ENCODE data around the gene NAA25. TPM values are rescaled to one million over a fixed set of nuclear protein-coding genes. Genes with fewer than 3 reads are reported as not detected.
"Not testable (repeated sequence)": the region's sequence is repeated elsewhere in the genome, so short reads cannot be mapped to it uniquely, and the experiment has no call there.

NAA25 gene
- total RNA-seq, 1 experiment from 2014 or later = 70.5 TPM

- Histone ChIP-seq H3K4me1 (ENCODE audit: insufficient read depth, low read length, poor library complexity, severe bottlenecking) (peaks cover 16% of the 10 kb centered on the region), H3K27me3 (replicated peaks; ENCODE audit: insufficient read depth, low read depth, low read length, poor library complexity) (no peaks in the 10 kb centered on the region), H3K4me3 (ENCODE audit: low read depth, low read length, poor library complexity, severe bottlenecking) (peak within 1 kb of the TSS; percentile 82), H3K9me3 (ENCODE audit: low read depth, low read length, poor library complexity, severe bottlenecking) (no peaks in the 10 kb centered on the region), H3K36me3 (ENCODE audit: insufficient read depth, low read length, poor library complexity, severe bottlenecking) (peaks cover 13% of the 10 kb centered on the region), H3K27ac (ENCODE audit: low read depth, low read length, poor library complexity, severe bottlenecking) (peak within 1 kb of the TSS; percentile 96)
- POLR2A ChIA-PET (ENCODE audit: low non-redundant PET) = interaction anchor here (0.6 to 1.0 kb wide), 4 partner anchors 8 to 68 kb away, joined by 3 to 10 read pairs (median 3); no protein-coding TSS in a partner anchor
- intact Hi-C loops (cut with micrococcal nuclease; ENCODE audit: unreplicated experiment) = loop anchor here (1.0 to 10.0 kb wide), 3 partner anchors 42 to 372 kb away; partner anchors contain the start of gene HECTD4
- no TSS peak for BruUV-seq (replicated peaks)
- TF ChIP-seq CTCF (conservative IDR thresholded peaks at IDR 0.05; ENCODE audit: low read depth, low read length) (peak; percentile 55), EZH2 (IDR thresholded peaks at IDR 0.05; ENCODE audit: borderline replicate concordance, low read depth, low read length, poor library complexity, severe bottlenecking) (no peak)
- DNase-seq (ENCODE audit: low spot score) = peak; percentile 99
- CTCF ChIA-PET = interaction anchor here (0.6 kb wide), 1 partner anchor 68 kb away, joined by 14 read pairs; no protein-coding TSS in a partner anchor
Observed at GRCh38 chr12:112012775-112013600, 95.6 kb downstream of the NAA25 start, which contains the start of the genes ERP29 and TMEM116. Gene ERP29 (plus strand): TSS chr12:112013426. CDS start chr12:112013466, 40 bp downstream. Gene TMEM116 (minus strand): TSS chr12:112013165. CDS start chr12:112005270, 7,895 bp downstream.

- H3K36me3 ChIP-seq (ENCODE audit: insufficient read depth, low read length, poor library complexity, severe bottlenecking) = peaks cover 11% of the 10 kb centered on the region
- POLR2A ChIA-PET (ENCODE audit: low non-redundant PET) = no interaction called here
- DNase-seq (ENCODE audit: low spot score) = no peak
- peak overlapping the region; percentile 96 for H3K27ac ChIP-seq (ENCODE audit: low read depth, low read length, poor library complexity, severe bottlenecking)
- no peaks in the 10 kb centered on the region for H3K27me3 ChIP-seq (replicated peaks; ENCODE audit: insufficient read depth, low read depth, low read length, poor library complexity)
- BruUV-seq (replicated peaks) = no TSS peak
- peaks cover 18% of the 10 kb centered on the region for H3K4me1 ChIP-seq (ENCODE audit: insufficient read depth, low read length, poor library complexity, severe bottlenecking)
- CTCF ChIA-PET = no interaction called here
- TF ChIP-seq CTCF (conservative IDR thresholded peaks at IDR 0.05; ENCODE audit: low read depth, low read length) (no peak), EZH2 (IDR thresholded peaks at IDR 0.05; ENCODE audit: borderline replicate concordance, low read depth, low read length, poor library complexity, severe bottlenecking) (no peak)
- intact Hi-C loops (cut with micrococcal nuclease; ENCODE audit: unreplicated experiment) = loop anchor here (5.0 to 10.0 kb wide), 2 partner anchors 64 to 373 kb away; partner anchors contain the start of gene HECTD4
- H3K4me3 ChIP-seq (ENCODE audit: low read depth, low read length, poor library complexity, severe bottlenecking) = peak overlapping the region; percentile 82
- H3K9me3 ChIP-seq (ENCODE audit: low read depth, low read length, poor library complexity, severe bottlenecking) = no peaks in the 10 kb centered on the region
Observed at GRCh38 chr12:112011685-112012084, 96.9 kb downstream of the NAA25 start.

- H3K36me3 ChIP-seq (ENCODE audit: insufficient read depth, low read length, poor library complexity, severe bottlenecking) = peaks cover 4% of the 10 kb centered on the region
- ChIA-PET POLR2A (ENCODE audit: low non-redundant PET) (no interaction called here), CTCF (no interaction called here)
- H3K27ac ChIP-seq (ENCODE audit: low read depth, low read length, poor library complexity, severe bottlenecking) = no peak overlapping the region
- no peaks in the 10 kb centered on the region for H3K9me3 ChIP-seq (ENCODE audit: low read depth, low read length, poor library complexity, severe bottlenecking)
- peaks cover 28% of the 10 kb centered on the region for H3K4me1 ChIP-seq (ENCODE audit: insufficient read depth, low read length, poor library complexity, severe bottlenecking)
- intact Hi-C loops (cut with micrococcal nuclease; ENCODE audit: unreplicated experiment) = loop anchor here (5.0 to 10.0 kb wide), 2 partner anchors 63 to 374 kb away; partner anchors contain the start of gene HECTD4
- no peaks in the 10 kb centered on the region for H3K27me3 ChIP-seq (replicated peaks; ENCODE audit: insufficient read depth, low read depth, low read length, poor library complexity)
- DNase-seq (ENCODE audit: low spot score) = no peak
- H3K4me3 ChIP-seq (ENCODE audit: low read depth, low read length, poor library complexity, severe bottlenecking) = no peak overlapping the region
- BruUV-seq (replicated peaks) = no TSS peak
- no peak for TF ChIP-seq CTCF (conservative IDR thresholded peaks at IDR 0.05; ENCODE audit: low read depth, low read length)
Observed at GRCh38 chr12:112010415-112011344, 97.9 kb downstream of the NAA25 start.

GRCh38 chr12:112009596-112009995 is 99.0 kb downstream of the NAA25 start:
- intact Hi-C loops (cut with micrococcal nuclease; ENCODE audit: unreplicated experiment); H3K9me3 ChIP-seq (ENCODE audit: low read depth, low read length, poor library complexity, severe bottlenecking); POLR2A ChIA-PET (ENCODE audit: low non-redundant PET); H3K4me3 ChIP-seq (ENCODE audit: low read depth, low read length, poor library complexity, severe bottlenecking); CTCF ChIA-PET; H3K27me3 ChIP-seq (replicated peaks; ENCODE audit: insufficient read depth, low read depth, low read length, poor library complexity); BruUV-seq (replicated peaks); DNase-seq (ENCODE audit: low spot score); H3K36me3 ChIP-seq (ENCODE audit: insufficient read depth, low read length, poor library complexity, severe bottlenecking); H3K27ac ChIP-seq (ENCODE audit: low read depth, low read length, poor library complexity, severe bottlenecking): not testable (repeated sequence)
- peaks cover 28% of the 10 kb centered on the region for H3K4me1 ChIP-seq (ENCODE audit: insufficient read depth, low read length, poor library complexity, severe bottlenecking)
